Progenitor cell of endocrine pancreas (in vitro differentiated cells): ENCODE data around the gene VSIG1. TPM values are rescaled to one million over a fixed set of nuclear protein-coding genes. Genes with fewer than 3 reads are reported as not detected.

Experiments used
- DNase-seq: peaks from one replicate; pipeline ENCODE4 v3.0.0; 2021; ENCODE audit warnings: low spot score; ENCODE audit not compliant: unreplicated experiment
- H3K27ac Mint-ChIP-seq: 2 replicates; pipeline ENCODE4 v1.8.0; 2021; ENCODE audit warnings: mild to moderate bottlenecking, moderate library complexity, mixed read lengths
- H3K27me3 Mint-ChIP-seq: 2 replicates; pipeline ENCODE4 v1.8.0; 2021; ENCODE audit warnings: mixed read lengths
- H3K36me3 Mint-ChIP-seq: 2 replicates; pipeline ENCODE4 v1.8.0; 2022; ENCODE audit warnings: mixed read lengths; ENCODE audit not compliant: insufficient read depth
- H3K4me1 Mint-ChIP-seq: 2 replicates; pipeline ENCODE4 v1.8.0; 2021; ENCODE audit warnings: low read depth, mixed read lengths
- H3K4me3 Mint-ChIP-seq: 2 replicates; pipeline ENCODE4 v1.8.0; 2021; ENCODE audit warnings: low read depth, mild to moderate bottlenecking, moderate library complexity, mixed read lengths
- H3K9me3 Mint-ChIP-seq: 2 replicates; pipeline ENCODE4 v1.8.0; 2021; ENCODE audit warnings: low read depth, mixed read lengths
- total RNA-seq: library from RNA; stranded (reverse); gene quantifications from 2 replicates; pipeline ENCODE4 v1.2.1, GENCODE V29; 2021
- TF ChIP-seq, protein P1 (sequence below): fragments of 200-600 bp; sonication (generic); IDR thresholded peaks from one replicate; pipeline ENCODE4 v1.5.0; 2021; ENCODE audit warnings: antibody characterized with exemption, mild to moderate bottlenecking; ENCODE audit not compliant: unreplicated experiment

Gene VSIG1
- total RNA-seq, 1 donor from 2014 or later, result 67.9 TPM

DNA sequence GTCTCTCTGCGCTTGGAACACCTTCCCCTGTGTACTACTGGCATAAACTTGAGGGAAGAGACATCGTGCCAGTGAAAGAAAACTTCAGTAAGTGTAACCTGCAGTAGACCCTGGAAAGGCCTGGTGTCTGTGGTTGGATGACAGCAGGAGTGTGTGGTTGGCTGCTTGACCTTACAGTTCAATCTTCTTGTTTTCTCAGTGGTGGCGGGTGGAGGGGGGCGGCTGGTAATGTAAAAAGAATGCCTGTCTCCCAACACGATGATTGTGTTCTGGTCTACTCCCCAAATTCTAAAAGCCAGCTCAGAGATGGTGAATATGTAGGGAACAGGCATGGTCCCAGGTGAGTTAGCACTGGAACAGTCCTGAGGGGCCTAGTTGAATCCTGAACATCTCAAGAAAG lies 27.9 kb downstream of the VSIG1 start:
- H3K27me3 Mint-ChIP-seq, result peaks cover 6% of the 10 kb centered on the region
- no peak overlapping the region for H3K4me3 Mint-ChIP-seq
- peaks cover 2% of the 10 kb centered on the region for H3K4me1 Mint-ChIP-seq
- TF ChIP-seq, protein P1, sequence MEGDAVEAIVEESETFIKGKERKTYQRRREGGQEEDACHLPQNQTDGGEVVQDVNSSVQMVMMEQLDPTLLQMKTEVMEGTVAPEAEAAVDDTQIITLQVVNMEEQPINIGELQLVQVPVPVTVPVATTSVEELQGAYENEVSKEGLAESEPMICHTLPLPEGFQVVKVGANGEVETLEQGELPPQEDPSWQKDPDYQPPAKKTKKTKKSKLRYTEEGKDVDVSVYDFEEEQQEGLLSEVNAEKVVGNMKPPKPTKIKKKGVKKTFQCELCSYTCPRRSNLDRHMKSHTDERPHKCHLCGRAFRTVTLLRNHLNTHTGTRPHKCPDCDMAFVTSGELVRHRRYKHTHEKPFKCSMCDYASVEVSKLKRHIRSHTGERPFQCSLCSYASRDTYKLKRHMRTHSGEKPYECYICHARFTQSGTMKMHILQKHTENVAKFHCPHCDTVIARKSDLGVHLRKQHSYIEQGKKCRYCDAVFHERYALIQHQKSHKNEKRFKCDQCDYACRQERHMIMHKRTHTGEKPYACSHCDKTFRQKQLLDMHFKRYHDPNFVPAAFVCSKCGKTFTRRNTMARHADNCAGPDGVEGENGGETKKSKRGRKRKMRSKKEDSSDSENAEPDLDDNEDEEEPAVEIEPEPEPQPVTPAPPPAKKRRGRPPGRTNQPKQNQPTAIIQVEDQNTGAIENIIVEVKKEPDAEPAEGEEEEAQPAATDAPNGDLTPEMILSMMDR, result no peak
- peaks cover 13% of the 10 kb centered on the region for H3K36me3 Mint-ChIP-seq
- no peak for DNase-seq
- no peak overlapping the region for H3K27ac Mint-ChIP-seq
- H3K9me3 Mint-ChIP-seq, result no peaks in the 10 kb centered on the region

DNA sequence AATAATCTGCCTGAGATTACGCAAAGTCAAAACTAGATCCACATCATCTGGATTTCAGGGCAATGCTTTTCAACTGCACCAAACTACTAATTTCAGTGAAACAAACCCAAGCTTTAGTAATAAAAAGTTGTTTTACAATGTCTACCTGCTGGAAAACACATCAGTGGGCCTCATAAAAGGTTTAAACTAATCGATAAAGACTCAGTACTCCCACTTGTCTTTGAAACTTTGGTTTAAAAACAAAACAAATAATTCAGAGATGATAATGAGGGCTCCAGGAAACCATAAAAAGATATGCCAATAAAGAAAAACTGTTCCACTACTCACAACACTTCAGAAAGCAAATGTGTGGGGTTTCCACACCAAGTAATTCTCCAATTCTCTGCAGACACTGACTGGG lies 36.2 kb downstream of the VSIG1 start:
- Mint-ChIP-seq H3K27ac (no peak overlapping the region), H3K36me3 (peaks cover 20% of the 10 kb centered on the region), H3K27me3 (no peaks in the 10 kb centered on the region), H3K4me1 (no peaks in the 10 kb centered on the region), H3K9me3 (no peaks in the 10 kb centered on the region), H3K4me3 (no peak overlapping the region)
- no peak for DNase-seq
- TF ChIP-seq, protein P1, result no peak

DNA sequence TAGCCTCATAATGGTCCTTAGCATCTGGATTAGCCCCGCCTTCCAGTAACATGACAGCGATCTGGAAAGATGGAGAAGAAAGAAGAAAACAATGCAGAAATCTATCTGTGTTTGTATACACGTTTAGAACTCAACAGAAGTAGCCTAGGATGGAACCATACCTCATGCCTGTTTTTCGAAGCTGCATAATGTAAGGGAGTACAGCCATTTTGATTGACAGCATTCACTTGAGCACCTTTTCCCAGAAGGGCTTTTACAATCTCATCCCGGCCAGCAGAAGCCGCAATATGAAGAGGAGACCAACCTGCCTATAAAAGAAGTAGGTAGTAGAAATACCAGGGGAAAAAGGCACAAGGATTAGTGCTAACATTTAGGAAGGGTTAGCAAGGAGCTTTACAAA lies 42.9 kb downstream of the VSIG1 start:
- Mint-ChIP-seq H3K36me3 (peaks cover 12% of the 10 kb centered on the region), H3K27me3 (no peaks in the 10 kb centered on the region), H3K4me1 (peaks cover 10% of the 10 kb centered on the region), H3K4me3 (no peak overlapping the region), H3K9me3 (no peaks in the 10 kb centered on the region), H3K27ac (no peak overlapping the region)
- TF ChIP-seq, protein P1, result no peak
- no peak for DNase-seq

DNA sequence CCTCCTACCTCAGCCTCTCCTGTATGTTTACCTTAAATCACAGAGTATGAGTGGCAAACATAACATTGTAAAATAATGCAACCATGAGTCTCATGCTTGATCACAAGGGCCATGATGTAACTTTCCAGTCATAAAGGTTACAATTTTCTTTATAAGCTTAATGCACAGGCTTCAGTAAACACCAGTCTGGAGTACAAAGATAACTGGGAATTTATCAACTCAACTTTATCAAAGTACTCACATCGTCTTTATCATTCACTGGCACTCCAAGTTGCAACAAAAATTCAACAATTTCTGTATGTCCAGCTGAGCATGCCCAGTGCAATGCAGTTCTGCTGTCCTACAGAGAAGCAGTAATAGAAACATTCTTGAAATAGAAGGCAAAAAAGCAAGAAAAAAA lies 43.6 kb downstream of the VSIG1 start:
- Mint-ChIP-seq H3K27ac (peak overlapping the region; percentile 7), H3K4me1 (peaks cover 10% of the 10 kb centered on the region), H3K36me3 (peaks cover 12% of the 10 kb centered on the region), H3K27me3 (no peaks in the 10 kb centered on the region), H3K9me3 (no peaks in the 10 kb centered on the region), H3K4me3 (no peak overlapping the region)
- DNase-seq, result no peak
- TF ChIP-seq, protein P1, result no peak

DNA sequence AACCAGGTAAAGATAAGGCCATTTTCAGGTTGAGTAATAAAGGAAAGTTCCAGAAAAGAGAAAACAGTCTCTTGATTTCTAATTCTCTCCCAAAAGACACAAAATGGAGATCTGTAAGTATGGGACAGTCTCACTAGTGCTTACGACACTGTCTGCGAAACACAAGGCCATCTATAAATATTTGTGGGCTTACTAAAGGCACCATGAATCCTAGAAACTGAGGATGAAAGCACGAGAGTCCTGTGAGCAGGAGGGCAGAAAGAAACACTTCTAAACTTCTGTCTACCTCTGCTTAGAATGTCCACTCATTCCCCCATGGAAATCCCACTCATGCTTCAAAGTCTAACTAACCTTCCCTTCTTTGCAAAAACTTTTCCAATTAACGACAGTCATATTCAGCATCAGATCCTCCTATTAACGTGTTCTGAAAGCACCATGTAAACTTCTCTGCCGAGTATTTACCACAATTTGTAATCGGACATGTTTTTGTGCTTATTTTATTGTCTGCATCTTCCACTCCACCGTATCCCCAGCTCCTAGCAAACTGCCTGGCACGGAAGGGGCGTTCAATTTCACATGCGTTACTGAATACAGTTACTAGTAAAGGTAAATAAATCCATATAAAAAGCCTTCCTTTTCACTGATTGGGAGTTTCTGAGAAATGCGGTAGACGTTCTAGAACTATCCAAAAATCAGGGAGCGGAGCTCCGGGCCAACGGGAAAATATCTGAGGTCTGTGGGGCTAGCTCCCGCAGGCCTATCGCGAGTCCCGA lies 45.8 kb downstream of the VSIG1 start:
- Mint-ChIP-seq H3K36me3 (peaks cover 4% of the 10 kb centered on the region), H3K4me3 (no peak overlapping the region), H3K9me3 (no peaks in the 10 kb centered on the region), H3K27me3 (no peaks in the 10 kb centered on the region), H3K4me1 (peaks cover 10% of the 10 kb centered on the region), H3K27ac (no peak overlapping the region)
- DNase-seq, result no peak
- TF ChIP-seq, protein P1, result no peak
